ENCODE measurements around the gene MYRIP. TPM values are rescaled to one million over a fixed set of nuclear protein-coding genes. Genes with fewer than 3 reads are reported as not detected.

The MYRIP gene
- total and polyA plus RNA-seq, 2 of the 4 experiments (the other 2 are of a cell fraction) = not detected

- no peak overlapping the region for H3K27ac ChIP-seq (ENCODE audit: insufficient read depth, low read length)
- no peak overlapping the region for H3K14ac ChIP-seq (replicated peaks; ENCODE audit: low read depth, low read length)
- no CpG with 5 or more reads among the region's 1 CpG for WGBS, 2 experiments (ENCODE audit: extremely low coverage in 2 of 2, insufficient read length in 1 of 2)
- no peak overlapping the region for H2AFZ ChIP-seq (replicated peaks; ENCODE audit: low read length, poor library complexity)
- peaks cover 12% of the 10 kb centered on the region for H3K9me3 ChIP-seq (ENCODE audit: control insufficient read depth, insufficient read depth, low read length)
- no peak overlapping the region for H2BK5ac ChIP-seq (ENCODE audit: low read depth, low read length, poor library complexity, severe bottlenecking)
- no peak overlapping the region for H3K4ac ChIP-seq (ENCODE audit: low read depth, low read length)
- H3K56ac ChIP-seq (ENCODE audit: extremely low read depth, insufficient read depth, low read length) = no peak overlapping the region
- no peak overlapping the region for H2BK20ac ChIP-seq (ENCODE audit: low read depth, low read length)
- ChIA-PET POLR2A (ENCODE audit: unreplicated experiment) (no interaction called here), CTCF (no interaction called here)
- no peak overlapping the region for H2BK15ac ChIP-seq (ENCODE audit: low read depth, low read length)
- no peaks in the 10 kb centered on the region for H4K20me1 ChIP-seq (ENCODE audit: insufficient read depth, low read length)
- no peak overlapping the region for H3K18ac ChIP-seq (ENCODE audit: low read depth, low read length)
- intact Hi-C loops (cut with micrococcal nuclease) (no loop called here), in situ Hi-C loops (cut with MboI; ENCODE audit: low sequenced_read_pairs) (no loop called here), dilution Hi-C loops (cut with HindIII; ENCODE audit: low sequenced_read_pairs, unreplicated experiment) (no loop called here)
- DNase-seq (no peak), ATAC-seq (ENCODE audit: low read depth) (no peak)
- H3K23ac ChIP-seq (ENCODE audit: low read depth, low read length) = no peak overlapping the region
- no peak overlapping the region for H4K5ac ChIP-seq (ENCODE audit: low read depth, low read length)
- H3K79me1 ChIP-seq (ENCODE audit: low read depth in 1 of 2, low read length in 2 of 2) = no peaks in the 10 kb centered on the region
- no peaks in the 10 kb centered on the region for H3K36me3 ChIP-seq (ENCODE audit: control insufficient read depth, insufficient read depth, low read length)
- no peak overlapping the region for H2AK9ac ChIP-seq (replicated peaks; ENCODE audit: low read depth, low read length, poor library complexity)
- no peak overlapping the region for H3K4me3 ChIP-seq (ENCODE audit: insufficient read depth, low read depth, low read length)
- no peak for TF ChIP-seq RAD21 (IDR thresholded peaks at IDR 0.05; ENCODE audit: low read length)
- TF ChIP-seq RCOR1 (IDR thresholded peaks at IDR 0.05; ENCODE audit: insufficient replicate concordance, low read length) = no peak
- TF ChIP-seq MAFK (IDR thresholded peaks at IDR 0.05; ENCODE audit: low read depth, low read length) = no peak
- no peak for TF ChIP-seq CHD1 (IDR thresholded peaks at IDR 0.05; ENCODE audit: low read depth, low read length)
- no peak for TF ChIP-seq NFE2L2 (IDR thresholded peaks at IDR 0.05; ENCODE audit: low read depth, low read length)
- TF ChIP-seq SMC3 (IDR thresholded peaks at IDR 0.05; ENCODE audit: low read depth, low read length) = no peak
- TF ChIP-seq CEBPB (IDR thresholded peaks at IDR 0.05; ENCODE audit: low read depth, low read length) = no peak
- TF ChIP-seq MXI1 (IDR thresholded peaks at IDR 0.05; ENCODE audit: borderline replicate concordance, low read depth, low read length) = no peak
- TF ChIP-seq CTCF (conservative IDR thresholded peaks at IDR 0.05; ENCODE audit: low read depth, low read length) = no peak
- no peak for TF ChIP-seq BHLHE40 (IDR thresholded peaks at IDR 0.05; ENCODE audit: low read depth, low read length)
- no peak for TF ChIP-seq MAZ (IDR thresholded peaks at IDR 0.05; ENCODE audit: borderline replicate concordance, low read depth, low read length)
- no peak overlapping the region for H4K91ac ChIP-seq (ENCODE audit: insufficient read depth, low read depth, low read length)
- H3K4me1 ChIP-seq (ENCODE audit: control insufficient read depth, insufficient read depth, low read length) = no peaks in the 10 kb centered on the region
- no peak overlapping the region for H2AK5ac ChIP-seq (ENCODE audit: low read depth, low read length)
- no peaks in the 10 kb centered on the region for H3K9me1 ChIP-seq (ENCODE audit: insufficient read depth, low read length)
- no peak overlapping the region for H4K8ac ChIP-seq (ENCODE audit: low read depth in 2 of 2, low read length in 2 of 2)
- BruUV-seq (replicated peaks) = no TSS peak
- no peak overlapping the region for H3K4me2 ChIP-seq (ENCODE audit: low read depth, low read length)
- no peak overlapping the region for H3K9ac ChIP-seq (ENCODE audit: low read depth, low read length)
- no peak overlapping the region for H2BK120ac ChIP-seq (ENCODE audit: low read depth, low read length)
- H3K27me3 ChIP-seq (ENCODE audit: control insufficient read depth, insufficient read depth, low read length) = no peaks in the 10 kb centered on the region
Measured at GRCh38 chr3:39936848-39937247, 127.4 kb downstream of the MYRIP start.
